UCSD-AML1 (cell line): ENCODE measurements around the gene LY9.

Experiments used
- DNase-seq: peaks from one replicate; lab custom pipeline; 2025; ENCODE audit not compliant: unreplicated experiment; lab: John Stamatoyannopoulos, UW

LY9 gene, protein sequence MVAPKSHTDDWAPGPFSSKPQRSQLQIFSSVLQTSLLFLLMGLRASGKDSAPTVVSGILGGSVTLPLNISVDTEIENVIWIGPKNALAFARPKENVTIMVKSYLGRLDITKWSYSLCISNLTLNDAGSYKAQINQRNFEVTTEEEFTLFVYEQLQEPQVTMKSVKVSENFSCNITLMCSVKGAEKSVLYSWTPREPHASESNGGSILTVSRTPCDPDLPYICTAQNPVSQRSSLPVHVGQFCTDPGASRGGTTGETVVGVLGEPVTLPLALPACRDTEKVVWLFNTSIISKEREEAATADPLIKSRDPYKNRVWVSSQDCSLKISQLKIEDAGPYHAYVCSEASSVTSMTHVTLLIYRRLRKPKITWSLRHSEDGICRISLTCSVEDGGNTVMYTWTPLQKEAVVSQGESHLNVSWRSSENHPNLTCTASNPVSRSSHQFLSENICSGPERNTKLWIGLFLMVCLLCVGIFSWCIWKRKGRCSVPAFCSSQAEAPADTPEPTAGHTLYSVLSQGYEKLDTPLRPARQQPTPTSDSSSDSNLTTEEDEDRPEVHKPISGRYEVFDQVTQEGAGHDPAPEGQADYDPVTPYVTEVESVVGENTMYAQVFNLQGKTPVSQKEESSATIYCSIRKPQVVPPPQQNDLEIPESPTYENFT

DNA sequence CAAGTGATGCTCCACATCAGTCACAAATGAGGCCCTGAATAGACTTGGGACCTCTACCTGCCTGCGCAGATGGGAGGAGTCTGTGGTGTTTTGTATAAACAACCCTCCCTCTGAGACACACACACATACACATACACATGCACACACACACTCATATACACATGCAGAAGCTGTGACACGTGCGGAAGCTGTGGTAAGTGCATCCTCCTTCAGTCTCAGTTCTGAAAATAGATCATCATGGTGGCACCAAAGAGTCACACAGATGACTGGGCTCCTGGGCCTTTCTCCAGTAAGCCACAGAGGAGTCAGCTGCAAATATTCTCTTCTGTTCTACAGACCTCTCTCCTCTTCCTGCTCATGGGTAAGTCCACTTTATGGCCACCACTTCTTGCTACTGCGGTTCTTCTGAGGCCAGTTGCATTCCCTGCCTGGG lies at the start of gene LY9:
LY9 (plus strand) TSS at position 224 of the 433 bp plus-strand sequence; CDS start at position 238, 14 bp downstream.
- no peak for DNase-seq

DNA sequence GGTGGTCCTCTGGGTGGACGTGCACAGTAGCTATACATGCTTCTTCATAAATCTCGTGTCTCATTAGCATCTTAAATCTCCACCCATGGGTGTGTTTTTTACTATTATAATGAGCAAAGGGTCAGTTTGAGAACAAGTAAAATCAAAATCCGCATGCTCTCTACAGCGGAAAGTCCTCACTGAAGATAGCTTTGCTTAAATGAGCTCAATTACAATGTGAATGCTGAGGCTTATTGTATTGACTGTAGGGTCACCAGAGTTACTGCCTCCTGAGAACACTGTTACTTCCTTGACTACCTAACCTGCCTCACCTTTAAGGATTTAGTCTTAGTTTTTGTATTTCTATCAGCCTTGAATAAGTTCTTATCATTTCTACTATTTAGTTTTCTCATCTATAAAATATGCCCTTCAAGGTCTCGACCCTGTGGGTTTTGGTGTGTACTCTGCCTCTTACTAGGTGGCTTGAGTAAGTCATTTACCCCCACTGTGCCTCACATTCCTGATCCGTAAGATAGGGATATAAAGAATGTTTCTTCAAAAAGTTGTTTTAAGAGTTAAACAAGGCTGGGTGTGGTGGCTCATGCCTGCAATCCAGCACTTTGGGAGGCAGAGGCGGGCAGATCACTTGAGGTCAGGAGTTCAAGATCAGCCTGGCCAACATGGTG lies 49.0 kb upstream of the LY9 start:
- DNase-seq: no peak

DNA sequence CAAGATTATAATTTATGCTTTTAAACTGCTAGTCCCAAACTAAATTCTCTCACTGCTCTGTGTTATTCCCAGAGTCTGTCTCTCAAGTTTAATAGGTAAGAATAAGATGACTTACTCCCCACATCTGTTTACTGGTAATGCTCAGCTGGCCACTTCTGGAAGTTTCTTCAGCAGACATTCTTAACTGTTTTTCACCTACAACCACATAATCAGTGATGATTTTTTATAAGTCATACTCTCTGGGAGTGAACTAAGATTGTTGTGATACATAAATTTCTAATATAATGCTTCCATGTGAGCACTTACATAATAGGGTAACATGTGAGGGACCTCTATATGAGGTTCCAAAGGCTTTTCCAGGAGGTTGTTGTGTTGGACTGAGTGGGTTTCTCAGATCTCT lies 48.3 kb upstream of the LY9 start:
- no peak for DNase-seq

DNA sequence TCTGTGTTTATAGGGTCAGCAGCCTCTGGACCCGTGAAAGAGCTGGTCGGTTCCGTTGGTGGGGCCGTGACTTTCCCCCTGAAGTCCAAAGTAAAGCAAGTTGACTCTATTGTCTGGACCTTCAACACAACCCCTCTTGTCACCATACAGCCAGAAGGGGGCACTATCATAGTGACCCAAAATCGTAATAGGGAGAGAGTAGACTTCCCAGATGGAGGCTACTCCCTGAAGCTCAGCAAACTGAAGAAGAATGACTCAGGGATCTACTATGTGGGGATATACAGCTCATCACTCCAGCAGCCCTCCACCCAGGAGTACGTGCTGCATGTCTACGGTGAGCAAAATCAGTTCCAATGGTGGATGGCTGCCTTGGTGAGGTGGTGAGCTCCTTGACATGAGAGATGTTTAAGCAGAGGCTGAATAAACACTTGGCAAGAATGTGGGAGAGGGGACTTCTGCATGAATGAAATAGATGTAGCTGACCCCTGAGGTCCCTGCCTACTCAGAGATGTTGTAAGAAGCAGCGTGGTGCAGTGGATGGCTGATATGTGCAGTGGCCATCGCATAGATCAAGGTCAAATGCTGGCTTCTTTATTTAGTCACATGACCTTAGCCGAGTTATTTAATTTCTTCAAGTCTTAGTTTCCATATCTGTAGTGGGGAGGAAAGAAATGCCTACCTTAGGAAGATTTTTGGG lies 47.6 kb upstream of the LY9 start:
- no peak for DNase-seq

DNA sequence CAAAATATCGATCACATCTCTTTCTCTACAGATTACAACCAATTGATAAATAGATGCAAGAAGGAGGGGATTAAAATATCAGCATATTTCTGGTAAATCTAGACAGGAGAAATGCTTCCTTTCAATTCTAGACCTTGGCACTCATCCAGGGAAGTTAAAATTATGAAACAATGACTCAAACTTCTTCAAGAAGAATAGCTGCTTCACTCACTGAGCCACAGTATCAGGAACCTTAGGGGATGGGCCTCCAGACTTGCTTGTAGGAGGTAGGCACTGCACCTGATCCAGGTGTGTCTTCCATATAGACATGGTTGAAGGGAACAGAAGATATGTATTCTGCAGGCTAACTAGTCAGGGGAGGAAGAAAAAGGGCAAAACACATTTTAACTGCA lies 47.1 kb upstream of the LY9 start:
- DNase-seq: no peak

DNA sequence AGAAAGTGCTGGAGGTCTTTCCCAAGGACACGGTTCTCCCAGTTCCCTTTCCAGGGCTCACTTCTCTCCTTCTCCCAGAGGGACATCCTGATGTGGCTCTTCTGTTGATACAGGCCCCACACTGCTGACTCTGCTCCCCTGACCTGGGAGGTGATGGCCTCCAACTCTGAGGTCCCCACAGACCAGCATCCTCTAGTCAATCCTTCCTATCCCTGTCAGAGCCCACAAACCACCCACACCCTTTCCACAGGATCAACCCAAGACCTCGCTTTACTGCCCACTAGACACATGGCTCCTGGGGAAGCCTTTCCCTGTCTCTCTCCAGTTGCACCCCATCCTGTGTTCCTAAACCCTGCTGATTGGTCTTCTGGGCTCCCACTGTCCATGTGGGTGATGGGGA lies 45.4 kb upstream of the LY9 start:
- no peak for DNase-seq

DNA sequence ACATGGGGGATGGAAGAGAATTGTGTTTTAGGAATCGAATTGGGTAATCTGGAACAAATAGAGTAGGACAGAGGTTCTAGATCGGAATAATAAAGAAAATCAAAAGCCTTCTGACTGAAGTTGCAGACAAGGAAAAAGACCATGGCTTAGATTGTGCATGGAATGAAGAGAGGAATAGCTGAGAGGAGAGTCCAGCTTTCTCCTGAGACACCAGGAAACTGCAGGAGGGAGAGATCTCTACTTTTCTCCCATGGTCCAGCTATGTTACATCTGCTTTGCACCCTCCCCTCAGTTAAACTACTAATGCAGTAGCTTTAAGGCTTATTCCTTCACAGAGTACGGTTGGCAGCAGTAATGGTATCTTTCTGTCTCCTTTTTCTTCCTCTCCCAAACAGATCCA lies 43.6 kb upstream of the LY9 start:
- no peak for DNase-seq

DNA sequence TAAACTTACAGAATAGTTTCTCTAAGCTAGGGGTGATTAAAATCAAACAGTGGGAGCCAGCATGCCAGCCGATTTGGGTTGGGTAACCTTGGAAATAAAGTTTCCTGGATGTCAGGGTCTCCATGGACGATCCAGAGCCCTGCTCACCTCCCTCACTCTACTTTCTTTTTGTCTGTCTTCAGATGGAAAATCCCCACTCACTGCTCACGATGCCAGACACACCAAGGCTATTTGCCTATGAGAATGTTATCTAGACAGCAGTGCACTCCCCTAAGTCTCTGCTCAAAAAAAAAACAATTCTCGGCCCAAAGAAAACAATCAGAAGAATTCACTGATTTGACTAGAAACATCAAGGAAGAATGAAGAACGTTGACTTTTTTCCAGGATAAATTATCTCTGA lies 43.0 kb upstream of the LY9 start:
- DNase-seq: no peak

DNA sequence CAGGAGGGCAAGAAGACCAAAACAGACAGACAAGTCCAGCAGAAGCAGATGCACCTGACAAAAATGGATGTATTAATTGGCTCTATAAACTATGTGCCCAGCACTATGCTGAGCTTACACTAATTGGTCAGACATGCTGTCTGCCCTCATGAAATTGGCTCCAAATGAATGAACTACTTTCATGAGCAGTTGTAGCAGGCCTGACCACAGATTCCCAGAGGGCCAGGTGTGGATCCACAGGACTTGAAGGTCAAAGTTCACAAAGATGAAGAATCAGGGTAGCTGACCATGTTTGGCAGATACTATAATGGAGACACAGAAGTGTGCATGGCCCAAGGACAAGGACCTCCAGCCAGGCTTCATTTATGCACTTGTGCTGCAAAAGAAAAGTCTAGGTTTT lies 42.4 kb upstream of the LY9 start:
- no peak for DNase-seq

DNA sequence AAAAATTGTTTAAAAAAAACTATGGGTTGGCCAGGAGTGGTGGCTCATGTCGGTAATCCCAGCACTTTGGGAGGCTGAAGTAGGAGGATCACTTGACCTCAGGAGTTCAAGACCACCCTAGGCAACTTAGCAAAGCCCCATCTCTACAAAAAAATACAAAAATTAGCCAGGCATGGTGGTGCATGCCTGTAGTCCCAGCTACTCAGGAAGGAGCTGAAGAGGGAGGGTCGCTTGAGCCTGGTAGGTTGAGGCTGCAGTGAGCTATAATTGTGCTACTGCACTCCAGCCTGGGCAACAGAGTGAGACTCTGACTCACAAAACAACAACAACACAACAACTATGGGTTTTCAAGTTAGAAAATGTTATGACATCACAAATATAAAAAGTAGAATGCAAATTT lies 40.5 kb upstream of the LY9 start:
- no peak for DNase-seq

DNA sequence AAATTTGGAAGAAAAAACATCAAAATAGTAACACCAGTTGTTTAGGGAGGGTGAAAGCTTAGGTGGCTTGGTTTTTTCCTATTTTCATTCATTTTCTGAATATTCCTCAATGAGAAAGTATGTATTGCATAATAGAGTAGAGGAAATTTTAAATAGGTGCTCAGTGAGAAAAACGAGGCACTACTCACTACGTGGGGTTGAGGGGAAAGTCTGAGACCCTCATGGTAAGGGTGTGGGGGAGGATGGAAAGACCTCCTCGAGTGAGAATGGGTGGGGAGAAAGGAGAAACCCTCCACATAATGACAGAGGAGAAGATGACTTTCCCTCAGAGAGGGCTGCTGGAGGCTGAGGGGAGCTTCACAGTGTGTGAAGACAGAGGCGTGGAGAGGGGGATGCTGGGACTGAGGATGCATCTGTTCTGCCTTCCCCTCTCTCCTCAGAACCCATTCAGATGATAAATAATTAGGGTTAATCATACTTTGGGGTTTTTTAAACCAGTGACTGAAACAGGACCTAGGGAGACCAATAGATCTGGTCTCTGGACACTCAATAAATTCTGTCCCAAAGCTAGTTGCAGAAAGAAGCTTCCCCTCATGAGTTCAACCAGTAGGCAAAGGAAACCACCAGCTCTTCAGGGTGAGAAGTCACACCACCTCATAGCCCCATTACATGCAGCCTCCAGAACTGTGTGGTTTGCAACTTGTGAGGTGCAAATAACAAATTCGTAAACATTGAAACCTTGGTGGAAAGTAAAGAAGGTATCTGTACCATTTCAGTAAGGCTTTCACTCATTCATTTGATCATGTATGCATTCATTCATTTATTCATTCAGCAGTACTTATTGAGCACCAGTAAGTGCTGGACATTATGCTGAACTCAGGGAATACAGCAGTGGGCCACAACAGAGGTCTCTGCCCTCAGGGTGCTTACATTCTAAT lies 39.8 kb upstream of the LY9 start:
- no peak for DNase-seq

DNA sequence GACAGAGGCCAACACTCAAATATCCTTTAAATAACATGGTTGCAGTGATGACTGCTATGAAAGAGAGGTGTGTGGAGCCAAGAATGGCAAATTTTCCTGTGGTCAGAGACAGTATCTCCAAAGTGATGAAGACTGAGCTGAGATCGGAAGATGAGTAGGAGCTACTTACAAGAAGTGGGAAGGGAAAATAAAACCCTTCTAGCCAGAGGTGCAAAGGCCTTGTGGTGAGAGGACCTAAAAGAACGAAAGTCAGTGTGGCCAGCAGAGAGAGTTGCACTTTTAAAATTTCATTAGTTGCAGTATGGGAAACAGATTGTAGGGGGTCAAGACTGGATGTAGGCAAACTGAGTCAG lies 39.1 kb upstream of the LY9 start:
- DNase-seq: no peak

DNA sequence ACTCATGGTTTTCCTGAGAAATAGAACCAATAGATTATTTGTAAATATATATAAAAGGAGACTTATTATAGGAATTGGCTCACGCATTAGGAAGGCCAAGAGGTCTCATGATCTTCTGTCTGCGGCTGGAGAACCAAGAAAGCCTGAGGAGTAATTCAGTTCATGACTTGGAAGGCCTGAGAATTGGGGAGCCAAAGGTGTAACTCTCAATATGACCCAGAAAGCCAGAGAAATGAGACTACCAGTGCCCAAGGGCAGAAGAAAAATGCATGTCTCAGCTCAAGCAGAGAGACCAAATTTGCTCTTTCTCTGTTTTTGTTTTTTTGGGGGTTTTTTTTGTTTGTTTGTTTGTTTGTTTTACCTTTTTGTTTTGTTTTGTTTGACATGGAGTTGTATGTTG lies 37.5 kb upstream of the LY9 start:
- DNase-seq: no peak

DNA sequence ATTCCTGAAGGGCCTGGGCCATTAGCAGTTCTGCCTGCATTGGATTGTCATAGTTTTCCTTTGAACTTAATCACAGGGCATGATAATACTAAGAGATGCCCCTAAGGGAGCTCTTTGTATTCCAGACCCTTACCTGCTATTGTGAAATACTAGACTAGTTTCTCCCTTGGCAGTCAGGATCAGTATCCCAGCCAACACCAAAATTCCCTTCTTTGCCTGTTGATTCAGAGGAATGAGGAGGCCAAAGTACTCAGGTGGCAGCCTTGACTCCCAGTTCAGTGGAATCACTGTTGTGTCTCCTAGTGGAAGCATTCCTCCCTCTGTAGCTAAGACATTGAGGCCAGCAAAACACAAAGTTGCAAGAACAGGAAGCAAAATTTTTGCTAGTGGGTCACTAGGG lies 36.2 kb upstream of the LY9 start:
- DNase-seq: no peak

DNA sequence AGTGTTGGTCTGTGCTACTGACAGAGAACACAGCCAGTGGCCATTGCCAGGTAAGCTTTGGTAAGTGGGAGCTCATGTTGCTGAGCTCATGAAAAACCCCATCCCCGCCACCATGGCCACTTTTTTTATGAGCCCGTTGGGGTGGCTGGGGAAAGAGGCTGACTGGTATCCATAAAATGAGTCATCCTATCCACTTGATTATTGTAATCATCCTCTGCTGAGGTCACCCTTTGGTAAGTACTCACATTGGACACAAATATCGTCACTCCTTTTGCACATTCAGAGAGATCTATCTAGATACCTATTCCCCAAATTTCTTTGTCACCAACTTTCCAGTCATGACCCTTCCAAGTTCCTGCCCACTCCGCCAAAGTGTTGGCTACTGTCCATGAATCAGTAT lies 34.9 kb upstream of the LY9 start:
- no peak for DNase-seq

DNA sequence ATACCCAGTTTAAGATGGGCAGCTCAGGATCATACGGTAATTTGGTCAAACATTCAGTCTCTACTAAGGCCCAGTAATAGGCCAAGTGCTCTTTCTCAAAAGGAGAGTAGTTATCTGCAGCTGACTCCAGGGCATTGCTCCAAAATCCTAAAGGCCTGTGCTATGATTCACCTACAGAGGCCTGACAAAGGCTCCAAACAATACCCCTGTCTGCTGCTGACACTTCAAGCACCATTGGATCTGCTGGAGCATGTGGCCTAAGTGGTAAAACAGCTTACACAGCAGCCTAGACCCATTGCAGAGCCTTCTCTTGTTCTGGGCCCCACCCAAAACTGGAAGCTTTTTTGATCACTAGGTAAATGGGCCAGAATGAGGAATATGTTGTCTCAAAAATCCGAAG lies 34.1 kb upstream of the LY9 start:
- no peak for DNase-seq

DNA sequence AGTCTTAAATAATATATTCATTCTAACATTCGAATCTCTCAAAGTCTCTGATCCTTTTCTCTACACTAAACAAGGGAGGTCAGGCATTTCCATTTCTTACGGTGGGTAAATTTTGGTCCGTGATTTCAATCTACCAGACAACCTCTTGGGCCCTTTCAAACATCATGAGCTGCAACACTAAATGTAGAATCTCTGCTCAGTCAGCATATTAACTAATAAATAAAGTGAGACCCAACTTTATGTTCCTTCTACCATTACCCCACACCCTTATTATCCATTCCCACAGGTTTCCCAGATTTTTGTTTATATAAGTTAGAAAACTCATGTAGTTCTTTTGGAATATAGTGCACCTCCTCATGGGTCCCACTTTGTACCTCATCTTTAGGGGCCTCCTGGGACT lies 32.0 kb upstream of the LY9 start:
- no peak for DNase-seq

DNA sequence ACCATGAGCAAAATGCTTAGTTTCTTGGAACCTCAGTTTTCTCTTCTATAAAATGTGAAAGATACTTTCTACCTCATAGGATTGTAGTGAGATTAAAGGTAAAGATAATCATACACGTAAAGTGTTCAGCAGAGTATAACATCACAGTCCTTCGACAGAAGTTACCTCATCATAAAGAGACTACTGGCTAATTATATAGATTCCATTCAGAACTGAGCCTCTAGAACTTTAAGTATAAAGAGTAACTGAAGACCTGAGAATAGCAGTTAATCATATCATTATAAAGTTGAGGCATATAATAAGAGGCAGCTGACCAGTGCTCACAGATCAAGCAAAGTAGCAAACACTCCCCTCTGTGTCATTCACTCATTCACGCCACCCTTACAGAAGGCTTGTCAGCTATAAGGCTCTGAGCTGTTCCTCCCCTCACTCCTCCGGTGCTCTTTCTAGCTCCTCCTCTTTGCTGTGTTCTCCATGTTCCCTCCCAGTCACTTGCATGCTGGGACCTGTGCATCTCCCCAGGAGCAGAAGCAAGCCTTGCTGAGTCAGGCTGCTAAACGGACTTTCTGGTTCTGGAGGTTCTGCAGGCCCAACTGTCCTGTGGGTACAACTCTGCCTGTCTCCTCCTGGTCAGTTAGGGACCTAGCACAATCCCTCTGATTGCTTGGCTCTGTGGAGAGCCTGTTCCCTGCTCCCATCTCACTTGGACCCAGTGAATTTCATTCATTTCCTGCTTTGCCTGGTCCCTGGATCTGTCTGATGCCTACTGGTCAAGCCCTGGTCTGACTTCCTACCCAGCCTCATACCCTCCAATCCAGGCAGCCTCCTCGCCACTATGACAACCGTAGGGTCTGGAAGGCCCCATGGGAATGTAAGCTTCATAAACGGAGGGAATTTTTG lies 28.3 kb upstream of the LY9 start:
- no peak for DNase-seq

DNA sequence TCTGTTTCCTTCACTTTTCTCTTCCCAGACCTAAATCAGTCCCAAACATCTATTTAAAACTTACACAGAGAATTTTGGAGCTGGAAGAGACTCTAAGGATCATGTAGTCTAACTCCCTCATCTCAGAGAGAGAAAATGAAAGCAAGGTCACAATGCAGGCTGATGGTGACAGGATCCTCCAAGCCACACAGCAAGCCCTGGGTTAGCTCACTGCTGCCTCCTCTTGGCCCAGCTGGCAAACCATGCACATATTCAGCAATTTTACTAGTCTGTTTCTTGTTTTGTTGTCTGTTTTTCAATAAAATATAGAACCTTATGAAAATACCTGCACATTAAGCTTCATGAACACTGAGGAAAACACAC lies 27.7 kb upstream of the LY9 start:
- DNase-seq: peak; percentile 57

DNA sequence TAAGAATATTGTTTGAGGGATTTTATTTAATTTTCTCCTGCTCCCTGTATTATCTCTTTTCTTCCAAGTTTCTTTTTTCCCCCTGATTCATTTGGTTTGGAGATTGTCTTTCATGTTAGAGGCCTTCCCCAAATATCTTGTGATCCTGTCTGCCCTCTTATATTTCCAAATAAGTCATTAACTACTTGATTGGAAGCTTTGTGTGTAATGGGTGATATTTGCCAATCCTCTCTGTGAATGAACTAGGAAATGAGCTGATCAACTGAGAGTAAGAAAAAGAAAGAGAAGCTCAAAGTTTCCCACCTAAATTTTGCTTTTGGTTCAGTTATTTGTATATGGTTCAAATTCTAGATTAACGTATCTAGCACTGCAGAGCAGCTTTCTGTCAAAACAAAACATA lies 23.6 kb upstream of the LY9 start:
- no peak for DNase-seq
